GM06990 (cell line): ENCODE results near the gene GALNT7.
"Not testable (repeated sequence)": the region's sequence is repeated elsewhere in the genome, so short reads cannot be mapped to it uniquely, and the experiment has no call there.

ENCODE experiments used
- DNase-seq: peaks from one replicate; pipeline ENCODE4 v3.0.0-alpha.2; 2011; ENCODE audit not compliant: insufficient read length; ENCODE audit errors: extremely low read depth
- H3K27me3 ChIP-seq: replicated peaks from 2 replicates; pipeline ENCODE4 v1.6.0; 2011; ENCODE audit warnings: low read length; ENCODE audit not compliant: control insufficient read depth, insufficient read depth
- H3K36me3 ChIP-seq: 2 replicates; pipeline ENCODE4 v1.5.1; 2011; ENCODE audit warnings: low read length; ENCODE audit not compliant: control insufficient read depth, insufficient read depth
- H3K4me3 ChIP-seq: replicated peaks from 2 replicates; pipeline ENCODE4 v1.5.1; 2011; ENCODE audit warnings: low read depth, mild to moderate bottlenecking, control low read depth, low read length
- TF ChIP-seq, protein P1 (sequence below): IDR thresholded peaks from 2 replicates; pipeline ENCODE4 v1.5.1; 2011; ENCODE audit warnings: low read length, control low read depth, mild to moderate bottlenecking, inconsistent platforms; ENCODE audit not compliant: insufficient read depth, poor library complexity, severe bottlenecking

The GALNT7 gene

DNA sequence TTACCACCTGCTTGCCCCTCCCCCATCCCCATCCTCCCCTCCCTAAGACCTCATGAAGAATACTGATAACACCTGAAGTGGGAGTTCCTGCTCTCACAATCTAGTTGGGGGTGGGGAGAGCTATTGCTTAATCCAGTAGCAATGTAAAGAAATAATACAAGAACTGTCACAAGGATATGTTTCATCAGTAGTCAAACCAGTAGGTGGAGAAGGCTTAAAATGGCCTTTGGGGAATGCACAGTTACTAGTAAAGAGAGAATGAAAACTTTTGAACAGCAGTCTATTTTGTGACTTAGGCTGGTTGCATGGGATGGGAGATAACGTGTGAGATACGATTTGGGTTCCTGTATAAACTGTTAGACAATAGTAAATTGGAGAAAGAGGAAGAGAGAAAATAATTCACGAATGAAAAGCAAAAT, 6.0 kb downstream of the GALNT7 start:
- Histone ChIP-seq H3K36me3 (no peaks in the 10 kb centered on the region), H3K4me3 (no peak overlapping the region), H3K27me3 (no peaks in the 10 kb centered on the region)
- TF ChIP-seq, protein P1, sequence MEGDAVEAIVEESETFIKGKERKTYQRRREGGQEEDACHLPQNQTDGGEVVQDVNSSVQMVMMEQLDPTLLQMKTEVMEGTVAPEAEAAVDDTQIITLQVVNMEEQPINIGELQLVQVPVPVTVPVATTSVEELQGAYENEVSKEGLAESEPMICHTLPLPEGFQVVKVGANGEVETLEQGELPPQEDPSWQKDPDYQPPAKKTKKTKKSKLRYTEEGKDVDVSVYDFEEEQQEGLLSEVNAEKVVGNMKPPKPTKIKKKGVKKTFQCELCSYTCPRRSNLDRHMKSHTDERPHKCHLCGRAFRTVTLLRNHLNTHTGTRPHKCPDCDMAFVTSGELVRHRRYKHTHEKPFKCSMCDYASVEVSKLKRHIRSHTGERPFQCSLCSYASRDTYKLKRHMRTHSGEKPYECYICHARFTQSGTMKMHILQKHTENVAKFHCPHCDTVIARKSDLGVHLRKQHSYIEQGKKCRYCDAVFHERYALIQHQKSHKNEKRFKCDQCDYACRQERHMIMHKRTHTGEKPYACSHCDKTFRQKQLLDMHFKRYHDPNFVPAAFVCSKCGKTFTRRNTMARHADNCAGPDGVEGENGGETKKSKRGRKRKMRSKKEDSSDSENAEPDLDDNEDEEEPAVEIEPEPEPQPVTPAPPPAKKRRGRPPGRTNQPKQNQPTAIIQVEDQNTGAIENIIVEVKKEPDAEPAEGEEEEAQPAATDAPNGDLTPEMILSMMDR = no peak
- DNase-seq = no peak

DNA sequence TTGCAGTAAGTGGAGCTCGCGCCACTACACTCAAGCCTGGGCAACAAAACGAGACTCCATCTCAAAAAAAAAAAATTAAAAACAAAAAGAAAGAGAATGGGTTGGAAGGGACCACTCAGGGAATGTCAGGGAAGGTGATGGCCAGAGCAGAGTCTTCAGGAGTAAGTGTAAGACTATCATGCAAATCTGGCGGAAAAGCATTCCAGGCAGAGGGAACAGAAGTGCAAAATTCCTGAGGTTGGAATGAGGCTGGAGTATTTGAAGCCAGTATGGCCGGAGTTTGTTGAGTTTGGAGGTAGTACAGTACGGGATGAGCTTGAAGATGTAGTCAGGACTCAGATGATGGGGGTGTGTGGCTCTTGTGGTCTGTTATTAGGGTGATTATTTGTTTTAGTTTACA, 7.4 kb downstream of the GALNT7 start:
- TF ChIP-seq, protein P1 = no peak
- no peaks in the 10 kb centered on the region for H3K36me3 ChIP-seq
- no peaks in the 10 kb centered on the region for H3K27me3 ChIP-seq
- no peak overlapping the region for H3K4me3 ChIP-seq
- no peak for DNase-seq

DNA sequence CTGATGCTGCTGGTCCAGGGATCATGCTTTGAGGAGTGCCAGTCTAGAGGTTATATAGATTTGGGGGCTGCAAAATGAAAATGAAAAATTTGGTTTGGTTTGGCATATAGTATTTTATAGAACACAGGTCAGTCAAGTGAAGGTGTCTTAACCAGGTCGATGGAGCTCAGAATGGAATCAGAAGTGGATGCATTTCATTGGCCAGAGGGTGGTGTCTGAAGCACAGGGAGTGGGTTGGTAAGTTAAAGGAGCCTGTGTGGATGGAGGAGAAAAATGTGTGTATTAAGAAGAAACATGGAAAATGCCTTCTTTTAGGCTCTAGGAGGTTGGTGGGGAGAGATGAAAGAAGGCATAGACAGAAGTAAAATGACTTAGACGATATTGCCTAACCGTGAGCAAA, 8.6 kb downstream of the GALNT7 start:
- TF ChIP-seq, protein P1 = no peak
- H3K27me3 ChIP-seq = no peaks in the 10 kb centered on the region
- no peaks in the 10 kb centered on the region for H3K36me3 ChIP-seq
- no peak for DNase-seq
- no peak overlapping the region for H3K4me3 ChIP-seq

DNA sequence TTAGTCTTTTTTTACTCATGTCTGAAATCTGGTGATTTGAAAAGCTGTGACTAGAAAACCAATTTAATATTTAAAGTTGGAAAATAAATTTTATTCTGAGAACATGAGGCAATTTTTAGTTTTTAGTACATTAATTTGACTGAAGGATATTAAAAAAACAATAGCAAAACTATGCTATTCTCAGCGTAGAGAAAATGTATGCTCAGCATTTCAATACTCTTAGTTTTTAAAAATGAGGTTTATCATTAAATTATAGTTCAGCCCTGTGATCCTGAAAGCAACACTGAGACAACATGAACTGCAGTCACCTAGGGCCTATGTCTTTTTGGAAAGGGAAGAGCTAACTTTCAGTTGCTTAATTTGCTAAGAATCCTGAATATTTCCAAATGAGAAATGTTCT, 9.5 kb downstream of the GALNT7 start:
- Histone ChIP-seq H3K36me3 (no peaks in the 10 kb centered on the region), H3K27me3 (no peaks in the 10 kb centered on the region), H3K4me3 (no peak overlapping the region)
- TF ChIP-seq, protein P1 = no peak
- DNase-seq = no peak

DNA sequence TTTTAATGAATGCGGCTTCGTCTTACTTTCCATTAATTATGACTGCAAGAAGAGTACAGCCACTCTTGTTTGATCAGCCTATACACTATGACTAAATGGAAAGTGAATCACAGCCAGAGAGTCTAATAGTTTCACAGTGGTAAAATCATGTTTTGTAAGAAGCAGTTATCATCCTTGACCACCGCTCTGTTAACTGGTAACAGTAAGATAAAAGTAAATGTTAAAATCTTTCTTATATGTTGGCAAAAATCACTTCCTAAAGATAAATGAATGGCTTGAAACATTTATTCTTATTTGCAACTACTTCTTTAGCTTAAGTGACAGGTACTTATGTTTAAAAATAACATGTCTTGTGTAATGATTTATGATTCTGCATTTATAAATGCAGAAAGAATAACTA, 13.2 kb downstream of the GALNT7 start:
- TF ChIP-seq, protein P1 = no peak
- no peaks in the 10 kb centered on the region for H3K27me3 ChIP-seq
- no peak overlapping the region for H3K4me3 ChIP-seq
- no peaks in the 10 kb centered on the region for H3K36me3 ChIP-seq
- DNase-seq = no peak

GRCh38 chr4:173182403-173182802, 13.8 kb downstream of the GALNT7 start:
- TF ChIP-seq, protein P1 = no peak
- no peak for DNase-seq
- no peaks in the 10 kb centered on the region for H3K27me3 ChIP-seq
- no peaks in the 10 kb centered on the region for H3K36me3 ChIP-seq
- no peak overlapping the region for H3K4me3 ChIP-seq

GRCh38 chr4:173183659-173184247, 15.1 kb downstream of the GALNT7 start:
- H3K36me3 ChIP-seq, DNase-seq: not testable (repeated sequence)

More at GRCh38 chr4:173183659-173184247, 15.1 kb downstream of the GALNT7 start:
- H3K27me3 ChIP-seq, H3K4me3 ChIP-seq: not testable (repeated sequence)
